GM12872 (cell line): Measurements from ENCODE around the gene URB2.

Experiments
- TF ChIP-seq, protein P1 (sequence below): IDR thresholded peaks from 3 replicates; pipeline ENCODE4 v1.5.1; 2011; ENCODE audit warnings: low read depth, mild to moderate bottlenecking, low read length, moderate library complexity; ENCODE audit not compliant: insufficient read depth

The URB2 gene

DNA sequence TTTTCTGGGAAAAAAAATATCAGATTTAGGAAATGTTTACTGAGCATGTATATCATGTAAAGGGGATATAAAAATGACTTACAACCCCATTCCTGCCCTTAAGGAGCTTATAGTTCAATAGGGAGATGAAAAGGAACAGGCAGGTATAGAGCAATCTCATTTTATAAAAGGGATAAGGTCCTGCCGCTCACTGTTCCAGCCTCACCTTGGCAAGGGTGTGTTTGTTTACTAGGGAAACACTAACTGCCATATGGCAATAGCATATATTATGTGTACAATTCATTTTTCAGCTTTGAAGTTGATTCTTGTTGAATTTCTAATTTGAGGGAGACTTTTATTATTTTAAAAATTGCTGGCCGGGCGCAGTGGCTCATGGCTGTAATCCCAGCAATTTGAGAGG lies 25.5 kb downstream of the URB2 start:
- TF ChIP-seq, protein P1, sequence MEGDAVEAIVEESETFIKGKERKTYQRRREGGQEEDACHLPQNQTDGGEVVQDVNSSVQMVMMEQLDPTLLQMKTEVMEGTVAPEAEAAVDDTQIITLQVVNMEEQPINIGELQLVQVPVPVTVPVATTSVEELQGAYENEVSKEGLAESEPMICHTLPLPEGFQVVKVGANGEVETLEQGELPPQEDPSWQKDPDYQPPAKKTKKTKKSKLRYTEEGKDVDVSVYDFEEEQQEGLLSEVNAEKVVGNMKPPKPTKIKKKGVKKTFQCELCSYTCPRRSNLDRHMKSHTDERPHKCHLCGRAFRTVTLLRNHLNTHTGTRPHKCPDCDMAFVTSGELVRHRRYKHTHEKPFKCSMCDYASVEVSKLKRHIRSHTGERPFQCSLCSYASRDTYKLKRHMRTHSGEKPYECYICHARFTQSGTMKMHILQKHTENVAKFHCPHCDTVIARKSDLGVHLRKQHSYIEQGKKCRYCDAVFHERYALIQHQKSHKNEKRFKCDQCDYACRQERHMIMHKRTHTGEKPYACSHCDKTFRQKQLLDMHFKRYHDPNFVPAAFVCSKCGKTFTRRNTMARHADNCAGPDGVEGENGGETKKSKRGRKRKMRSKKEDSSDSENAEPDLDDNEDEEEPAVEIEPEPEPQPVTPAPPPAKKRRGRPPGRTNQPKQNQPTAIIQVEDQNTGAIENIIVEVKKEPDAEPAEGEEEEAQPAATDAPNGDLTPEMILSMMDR: no peak

DNA sequence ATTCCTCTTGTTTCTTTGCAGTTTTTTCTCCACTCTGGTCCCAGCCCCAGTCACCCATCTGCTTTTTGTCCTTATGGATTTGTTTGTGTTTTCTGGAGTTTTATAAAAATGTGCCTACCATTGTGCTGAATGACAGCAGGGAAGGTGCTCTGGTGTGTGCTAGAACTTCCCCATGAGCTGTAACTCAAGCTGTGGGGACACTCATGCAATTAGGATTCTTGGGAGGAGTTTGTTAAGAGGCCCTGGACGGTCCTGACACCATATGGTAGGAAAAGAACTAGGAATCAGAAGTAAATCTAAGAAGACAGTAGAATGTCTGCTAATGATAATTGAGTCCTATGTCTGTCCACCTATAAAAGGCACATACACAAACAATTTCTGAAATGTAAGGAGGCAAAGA lies 27.4 kb downstream of the URB2 start:
- TF ChIP-seq, protein P1: no peak

DNA sequence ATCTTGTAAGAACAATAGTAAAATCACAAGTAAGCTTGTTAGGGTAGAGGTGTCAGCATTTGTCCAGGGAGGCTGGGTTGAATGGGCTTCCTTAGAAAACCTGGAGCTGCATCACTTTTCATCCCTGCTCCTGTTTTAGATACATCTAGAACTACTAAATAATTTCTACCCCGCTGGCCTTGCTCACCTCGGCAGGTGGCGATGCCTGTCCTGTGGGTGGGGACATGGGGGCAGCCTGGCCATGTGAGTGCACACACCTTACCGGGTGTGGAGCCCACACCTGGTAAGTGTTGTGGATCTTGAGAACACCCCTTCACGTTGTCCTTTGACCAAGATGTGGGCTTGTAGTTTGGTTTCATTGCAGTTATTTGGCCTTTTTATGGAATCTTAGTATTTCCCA lies 29.7 kb downstream of the URB2 start:
- TF ChIP-seq, protein P1: no peak

DNA sequence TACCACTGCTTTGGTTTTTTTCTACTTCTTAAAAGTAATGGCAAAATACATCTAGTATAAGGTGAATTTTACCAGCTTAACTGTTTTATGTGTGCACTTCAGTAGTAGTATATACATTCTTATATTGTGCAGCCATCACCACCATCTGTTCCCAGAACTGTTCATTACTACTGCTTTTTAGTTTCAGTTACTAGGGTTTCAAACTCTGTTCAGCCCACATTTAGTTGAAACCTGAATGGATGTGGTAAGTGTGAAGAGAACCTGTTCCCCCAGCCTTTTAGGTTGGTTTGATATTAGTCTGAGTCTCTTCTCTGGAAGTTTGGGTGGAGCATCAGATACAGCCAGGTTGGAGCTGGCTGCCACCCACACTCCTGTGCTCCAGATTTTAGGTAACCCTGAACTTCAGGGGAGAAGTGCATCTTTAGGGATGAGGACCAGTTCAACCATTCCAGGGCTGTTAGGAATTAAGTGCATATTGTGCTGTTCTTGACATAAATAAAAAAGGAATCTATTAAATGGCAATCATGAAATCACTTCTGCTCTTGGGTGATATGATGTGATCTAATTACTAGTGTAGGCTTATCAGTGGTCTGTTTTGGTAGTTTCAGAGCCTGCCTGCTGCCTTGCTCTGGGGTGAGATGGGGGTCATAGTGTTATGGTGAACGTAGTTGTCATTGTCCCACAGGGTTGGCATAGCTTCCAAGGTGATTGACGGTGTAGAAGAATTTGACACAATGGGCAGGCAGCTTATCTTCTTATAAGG lies 32.1 kb downstream of the URB2 start:
- TF ChIP-seq, protein P1: no peak

DNA sequence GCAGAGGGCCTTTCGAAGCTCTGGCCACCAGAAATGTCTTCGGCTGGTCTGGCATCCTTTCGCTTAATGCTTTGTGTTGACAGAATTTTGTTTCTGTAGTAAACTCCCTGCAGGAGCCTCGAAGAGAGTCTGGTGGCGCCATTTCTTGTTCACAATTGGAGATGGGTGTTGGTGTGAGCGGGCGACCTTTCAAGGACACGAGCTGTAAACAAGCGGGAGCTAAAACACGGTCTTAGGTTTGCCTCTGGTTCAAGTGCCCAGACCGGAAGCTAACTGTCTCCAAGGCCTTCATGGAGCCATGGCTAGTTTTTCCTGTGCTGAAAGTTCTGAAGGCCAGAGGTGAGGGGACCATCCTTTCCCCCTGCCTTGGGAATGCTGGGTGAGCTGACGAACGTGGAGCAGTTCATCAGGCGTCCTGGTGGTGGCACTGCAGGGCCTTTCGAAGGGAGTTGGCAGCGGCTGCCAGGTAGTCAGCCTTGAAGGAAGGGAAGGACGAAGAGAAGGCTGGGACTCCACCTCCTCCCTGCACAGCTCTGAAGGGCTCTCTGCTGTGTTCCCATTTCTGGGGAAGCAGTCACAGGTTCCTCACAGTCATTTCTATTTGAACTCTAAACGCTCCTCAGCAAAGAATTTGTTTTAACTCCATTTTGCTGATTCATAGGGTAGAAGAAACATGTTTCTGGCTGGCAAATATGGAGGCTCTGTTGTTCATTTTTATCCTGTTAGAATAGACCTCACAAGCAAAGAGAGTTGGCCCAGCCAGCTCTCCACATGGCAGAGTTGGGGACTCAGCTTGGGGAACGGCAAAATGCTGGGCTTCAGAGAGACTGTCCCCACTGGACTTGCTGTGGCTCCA lies 35.2 kb downstream of the URB2 start:
- TF ChIP-seq, protein P1: peak; percentile 95

DNA sequence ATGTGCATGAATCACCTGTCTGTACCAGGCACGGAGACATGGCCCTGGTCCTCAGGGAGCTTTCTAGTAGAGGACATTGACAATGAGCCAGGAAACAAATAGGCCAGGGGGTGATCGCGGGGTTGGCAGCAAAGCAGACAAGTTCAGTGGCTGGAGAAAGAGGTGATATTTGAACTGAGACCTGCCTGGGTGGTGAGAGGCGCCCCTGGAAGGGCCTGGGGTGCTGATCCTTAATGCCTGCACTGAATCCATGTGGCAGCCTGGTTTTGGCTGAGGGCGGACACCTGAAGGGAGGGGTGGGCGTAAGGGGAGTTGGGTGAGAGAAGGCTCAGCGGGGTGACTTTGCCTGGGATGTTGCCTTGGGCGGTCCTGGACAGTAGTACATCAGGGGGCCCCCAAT lies 35.9 kb downstream of the URB2 start:
- TF ChIP-seq, protein P1: no peak

DNA sequence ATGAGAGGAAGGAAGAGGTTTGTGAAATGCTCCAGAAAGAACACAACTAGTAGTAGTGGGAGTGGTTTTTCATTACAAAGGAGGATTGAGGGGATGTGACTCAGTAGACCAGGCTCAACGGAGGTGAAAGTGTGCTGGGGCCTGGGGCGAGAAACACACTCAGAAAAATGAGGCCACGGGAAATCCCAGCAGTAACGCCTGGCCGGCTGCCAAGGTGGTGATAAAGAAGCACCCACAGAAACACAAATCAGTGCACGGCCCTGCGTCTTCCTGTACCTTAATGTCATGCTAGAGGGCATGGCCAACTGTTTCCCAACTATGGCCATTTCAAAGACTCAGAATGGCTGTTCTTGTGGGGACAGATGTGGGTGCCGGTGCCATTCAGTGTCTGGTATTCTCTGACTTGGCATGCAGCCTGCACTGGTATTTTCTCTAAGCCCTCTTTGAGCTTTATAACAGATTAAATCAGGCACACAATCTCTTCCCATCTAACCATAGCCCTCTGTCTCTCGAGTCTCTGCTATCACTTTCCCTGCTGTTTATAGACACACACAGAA lies 38.2 kb downstream of the URB2 start:
- TF ChIP-seq, protein P1: no peak
